Activated CD8-positive, alpha-beta memory T cell treated with anti-CD3 and anti-CD28 coated beads, Interleukin-2, amount 50 U/mL, for 1 hour (primary cell): Measurements from ENCODE around the gene CDCP2.

Source experiments
- DNase-seq: peaks from one replicate; pipeline ENCODE4 v3.0.0-alpha.2; 2020; ENCODE audit errors: extremely low read depth

The CDCP2 gene

DNA sequence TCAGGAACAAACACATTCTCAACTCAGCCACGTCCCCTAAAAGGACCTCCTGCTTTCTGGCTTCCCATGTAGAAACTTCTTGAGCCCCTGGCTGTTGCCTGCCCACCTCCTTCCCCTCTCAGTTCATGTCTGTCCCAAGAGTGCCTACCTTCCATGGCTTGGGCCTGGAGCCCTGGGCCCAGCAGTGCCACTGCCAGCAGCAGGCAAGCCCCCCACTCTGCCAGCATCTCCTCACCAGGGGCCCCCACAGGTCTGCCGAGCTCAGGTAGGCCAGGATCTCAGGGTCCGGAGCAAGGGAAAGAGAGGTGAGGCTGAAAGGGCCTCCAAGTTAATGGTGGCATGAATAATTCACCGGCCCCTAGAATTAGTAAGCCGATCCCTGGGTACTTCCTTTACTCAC lies at the start of gene CDCP2:
CDCP2 (minus strand) TSS at position 305 of the 400 bp plus-strand sequence; CDS start at position 227, 78 bp downstream.
- no peak for DNase-seq

DNA sequence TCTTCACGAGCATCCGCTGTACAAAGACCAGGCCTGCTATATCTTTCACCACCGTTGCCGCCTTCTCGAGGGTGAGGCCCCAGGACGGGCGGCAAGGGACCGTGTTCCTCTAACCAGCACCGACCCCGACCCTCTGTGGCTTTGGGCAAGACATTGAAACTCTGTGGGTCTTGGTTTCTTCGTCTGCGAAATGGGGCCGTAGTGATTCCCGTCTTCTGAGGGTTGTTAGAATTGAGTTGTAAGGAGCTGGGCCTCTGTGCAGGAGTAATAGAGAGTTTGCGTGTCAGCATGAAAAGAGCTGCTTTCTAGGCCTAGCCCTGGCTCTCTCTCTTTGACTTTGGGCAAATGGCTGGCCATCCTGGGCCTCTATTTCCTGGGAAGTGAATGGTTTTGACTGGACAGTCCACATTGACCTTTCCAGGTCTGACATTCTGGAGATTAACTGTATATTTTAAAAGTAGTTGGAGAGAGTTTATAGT lies 47.8 kb upstream of the CDCP2 start:
- no peak for DNase-seq

DNA sequence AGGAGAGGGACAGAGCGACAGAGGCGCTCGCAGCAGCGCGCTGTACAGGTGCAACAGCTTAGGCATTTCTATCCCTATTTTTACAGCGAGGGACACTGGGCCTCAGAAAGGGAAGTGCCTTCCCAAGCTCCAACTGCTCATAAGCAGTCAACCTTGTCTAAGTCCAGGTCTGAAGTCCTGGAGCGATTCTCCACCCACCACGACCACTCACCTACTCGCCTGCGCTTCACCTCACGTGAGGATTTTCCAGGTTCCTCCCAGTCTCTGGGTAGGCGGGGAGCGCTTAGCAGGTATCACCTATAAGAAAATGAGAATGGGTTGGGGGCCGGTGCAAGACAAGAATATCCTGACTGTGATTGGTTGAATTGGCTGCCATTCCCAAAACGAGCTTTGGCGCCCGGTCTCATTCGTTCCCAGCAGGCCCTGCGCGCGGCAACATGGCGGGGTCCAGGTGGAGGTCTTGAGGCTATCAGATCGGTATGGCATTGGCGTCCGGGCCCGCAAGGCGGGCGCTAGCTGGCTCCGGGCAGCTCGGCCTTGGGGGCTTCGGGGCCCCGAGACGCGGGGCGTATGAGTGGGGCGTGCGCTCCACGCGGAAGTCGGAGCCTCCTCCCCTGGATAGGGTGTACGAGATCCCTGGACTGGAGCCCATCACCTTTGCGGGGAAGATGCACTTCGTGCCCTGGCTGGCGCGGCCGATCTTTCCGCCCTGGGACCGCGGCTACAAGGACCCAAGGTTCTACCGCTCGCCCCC lies 47.1 kb upstream of the CDCP2 start, which contains the start of the genes CYB5RL and MRPL37:
CYB5RL (minus strand) TSS at position 266 of the 754 bp plus-strand sequence. CDS start 4,414 bp downstream, outside the sequence.
MRPL37 (plus strand) TSS at position 403 of the 754 bp plus-strand sequence; CDS start at position 480, 77 bp downstream.
- DNase-seq, result peak; percentile 83

DNA sequence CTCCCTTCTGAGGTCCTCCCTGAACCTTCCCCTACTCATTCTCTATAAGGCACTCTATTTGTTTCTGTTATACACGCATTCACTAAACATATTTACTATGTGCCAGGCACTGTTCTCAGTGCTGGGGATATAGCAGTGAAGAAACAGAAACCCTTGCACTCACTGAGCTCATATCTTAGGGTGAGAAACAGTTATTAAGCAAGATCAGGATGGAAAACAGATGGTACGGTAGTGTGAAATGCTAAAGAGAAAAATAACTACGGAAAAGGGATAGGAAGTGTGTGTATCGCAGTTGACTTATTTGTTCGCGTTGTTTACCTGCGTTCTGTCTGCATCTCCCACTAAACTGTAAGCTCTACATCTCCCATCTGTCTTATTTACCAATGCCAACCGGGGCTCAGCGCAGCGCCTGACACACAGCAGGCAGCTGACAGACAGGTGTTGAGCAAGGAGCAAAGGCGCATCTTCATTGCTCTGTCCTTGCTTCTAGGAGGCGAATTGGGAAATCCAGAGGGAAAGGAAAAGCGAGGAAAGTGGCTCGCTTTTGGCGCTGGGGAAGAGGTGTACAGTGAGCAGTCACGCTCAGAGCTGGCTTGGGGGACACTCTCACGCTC lies 46.5 kb upstream of the CDCP2 start:
- no peak for DNase-seq

DNA sequence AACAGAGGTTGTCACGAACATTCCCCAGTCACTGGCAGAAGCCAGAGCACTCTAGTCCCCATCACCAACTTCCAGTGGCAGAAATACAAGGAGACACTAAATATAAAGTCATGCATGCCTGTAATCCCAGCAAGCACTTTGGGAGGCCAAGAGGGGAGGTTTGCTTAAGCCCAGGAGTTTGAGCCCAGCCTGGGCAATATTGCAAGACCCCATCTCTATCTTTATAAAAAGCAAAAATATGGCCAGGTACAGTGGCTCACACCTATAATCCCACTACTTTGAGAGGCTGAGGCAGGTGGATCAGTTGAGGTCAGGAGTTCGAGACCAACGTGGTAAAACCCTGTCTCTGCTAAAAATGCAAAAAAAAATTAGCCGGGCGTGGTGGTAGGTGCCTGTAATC lies 40.7 kb upstream of the CDCP2 start:
- no peak for DNase-seq

DNA sequence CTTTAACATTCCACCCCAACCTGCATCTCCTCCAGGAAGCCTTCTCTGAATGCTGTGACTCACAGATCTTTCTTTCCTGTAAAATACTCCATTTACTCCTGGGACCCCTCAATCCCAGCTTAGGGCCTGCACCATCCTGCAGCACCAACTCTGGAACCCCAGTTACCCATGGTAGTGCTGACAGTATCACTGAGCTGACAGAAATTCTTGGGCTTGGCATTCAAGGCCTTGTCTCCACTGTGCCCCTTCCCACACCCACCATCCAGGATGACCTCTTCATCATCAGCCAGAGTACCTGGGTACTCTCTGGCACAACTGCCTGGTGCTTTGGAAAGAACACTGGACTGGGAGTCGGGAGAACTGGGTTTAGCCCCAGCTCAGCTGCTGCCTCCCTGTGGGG lies 38.7 kb upstream of the CDCP2 start:
- no peak for DNase-seq

DNA sequence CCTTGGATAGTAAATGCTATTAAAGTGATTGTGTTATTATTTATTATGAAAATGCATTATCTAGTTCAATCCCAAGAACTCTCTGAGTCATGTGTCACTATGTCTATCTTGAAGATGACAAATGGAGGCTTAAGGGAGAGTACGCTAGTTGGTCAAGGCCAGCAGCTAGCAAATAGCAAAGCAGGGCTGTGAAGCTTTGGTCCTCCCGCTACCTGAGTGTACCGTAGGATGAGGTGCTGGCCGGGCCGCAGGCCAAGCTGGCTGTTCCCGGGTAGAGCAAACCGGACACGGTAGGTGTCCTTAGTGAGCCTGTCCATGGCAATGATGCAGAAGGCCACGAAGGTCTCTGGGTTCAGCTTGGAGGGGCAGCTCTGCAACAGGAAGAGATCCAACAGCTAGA lies 37.7 kb upstream of the CDCP2 start:
- DNase-seq, result no peak

DNA sequence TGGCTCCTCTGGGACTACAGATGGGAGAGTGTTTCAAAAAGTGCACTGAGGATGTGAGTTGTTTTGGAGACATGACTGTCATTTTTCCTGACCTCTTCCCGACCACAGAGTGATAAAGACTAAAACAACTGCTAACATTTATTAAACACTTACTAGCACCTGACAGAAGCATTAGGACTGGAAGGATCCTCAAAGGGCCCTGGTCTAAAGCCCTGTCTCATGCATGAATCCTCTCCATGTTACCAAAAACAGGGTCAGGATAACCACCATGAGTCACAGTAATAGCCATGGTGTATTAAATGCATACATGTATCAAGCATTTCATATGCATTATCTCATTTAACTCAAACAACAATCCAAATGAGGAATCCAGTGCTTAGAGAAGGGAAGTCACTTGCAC lies 35.5 kb upstream of the CDCP2 start:
- DNase-seq, result no peak

DNA sequence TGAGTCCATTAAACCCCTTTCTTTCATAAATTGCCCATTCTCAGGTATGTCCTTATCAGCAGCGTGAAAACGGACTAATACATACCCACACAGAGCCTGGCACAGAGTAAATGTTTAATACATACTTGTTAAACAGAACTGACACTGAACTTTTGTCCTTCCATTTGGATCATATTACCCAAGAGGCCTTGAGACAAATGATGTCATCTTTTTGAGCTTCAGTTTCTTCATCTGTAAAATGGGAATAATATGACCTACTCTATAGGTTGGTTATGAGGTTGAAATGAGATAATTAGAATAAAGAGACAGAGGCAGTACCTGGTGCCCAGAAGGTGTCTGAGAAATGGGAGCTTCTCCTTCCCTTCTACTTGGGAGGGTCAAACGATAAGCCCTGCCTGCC lies 33.3 kb upstream of the CDCP2 start:
- DNase-seq, result no peak

DNA sequence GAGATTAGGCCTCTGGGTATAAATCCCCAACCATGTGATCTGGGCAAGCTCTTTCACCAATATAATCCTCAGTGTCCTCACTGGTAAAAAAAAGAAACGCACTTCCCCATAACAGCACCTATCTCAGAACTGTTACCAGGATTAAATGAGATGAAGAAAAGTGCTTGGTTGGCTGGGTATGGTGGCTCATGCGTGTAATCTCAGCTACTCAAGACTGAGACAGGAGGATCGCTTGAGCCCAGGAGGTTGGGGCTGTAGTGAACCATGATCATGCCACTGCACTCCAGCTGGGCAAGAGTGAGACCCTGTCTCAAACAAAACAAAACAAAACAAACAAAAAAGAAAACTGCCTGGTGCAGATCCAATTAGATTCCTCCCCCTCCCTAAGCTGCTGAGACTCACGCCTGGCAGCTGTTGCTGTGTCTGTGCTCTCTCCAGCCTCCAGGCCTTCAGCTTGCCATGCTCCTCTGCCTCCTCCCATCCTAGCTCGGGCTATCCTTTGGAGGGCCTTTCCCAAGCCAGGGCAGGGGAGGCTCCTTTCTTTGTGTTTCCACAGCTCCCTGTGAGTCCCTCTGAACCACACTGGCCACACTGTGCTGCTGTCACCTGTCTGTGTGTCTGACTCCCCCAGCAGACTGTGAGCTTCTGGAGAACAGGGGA lies 28.0 kb upstream of the CDCP2 start:
- DNase-seq, result no peak

DNA sequence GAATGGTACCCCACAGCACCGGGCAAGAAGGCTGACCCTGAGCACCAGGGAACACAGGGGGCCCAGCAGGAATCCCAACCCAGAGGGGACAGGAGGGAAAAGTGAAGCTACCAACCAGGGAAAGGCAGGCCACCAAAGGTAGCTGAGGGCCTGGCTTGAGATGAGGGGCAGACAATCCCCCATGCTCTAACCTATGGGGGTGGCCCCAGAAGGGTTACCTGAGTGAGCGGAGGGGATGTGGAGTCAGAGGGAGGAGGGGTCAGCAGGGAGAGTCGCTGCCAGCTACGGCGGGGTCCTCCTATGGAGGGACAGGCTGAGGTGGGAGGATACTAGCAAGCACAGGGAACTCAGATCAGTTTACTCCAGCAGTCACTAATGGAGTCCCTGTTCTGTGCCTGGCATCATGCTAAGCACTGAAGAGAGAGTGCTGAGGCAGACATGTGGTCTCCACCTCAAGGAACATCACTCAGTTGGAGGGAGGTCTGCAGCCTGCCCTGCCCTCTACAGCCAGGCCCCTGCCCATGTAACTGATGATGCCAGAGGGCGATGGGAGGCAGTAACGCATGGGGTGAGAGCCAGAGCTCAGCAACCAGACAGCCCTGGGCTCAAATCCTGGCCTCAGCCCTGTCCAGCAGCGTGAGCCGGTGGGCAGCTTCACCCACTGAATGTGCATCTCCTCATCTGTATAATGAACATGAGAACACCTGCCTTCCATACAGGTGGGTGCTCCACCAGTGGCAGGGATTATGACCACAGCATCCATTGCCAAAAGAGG lies 25.7 kb upstream of the CDCP2 start:
- no peak for DNase-seq

DNA sequence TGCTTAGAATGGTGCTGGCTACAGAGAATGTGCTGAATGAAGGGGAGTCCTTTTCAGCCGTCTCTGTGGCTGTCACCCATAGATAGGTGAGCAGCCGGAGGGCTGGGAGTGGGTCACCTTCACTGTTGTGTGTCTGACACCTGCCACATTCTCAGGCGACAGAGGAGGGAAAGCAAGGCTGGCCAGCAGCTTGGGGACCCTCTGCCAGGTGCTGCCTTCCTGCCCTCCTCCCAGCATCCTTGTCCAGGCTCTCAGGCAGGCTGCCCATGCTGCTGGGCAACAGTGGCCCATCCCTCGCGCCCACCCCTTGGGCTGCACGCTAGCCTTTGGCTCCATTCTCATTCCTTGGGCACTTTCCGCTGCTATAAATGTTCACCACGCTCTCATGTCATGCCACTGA lies 24.9 kb upstream of the CDCP2 start:
- DNase-seq, result no peak

DNA sequence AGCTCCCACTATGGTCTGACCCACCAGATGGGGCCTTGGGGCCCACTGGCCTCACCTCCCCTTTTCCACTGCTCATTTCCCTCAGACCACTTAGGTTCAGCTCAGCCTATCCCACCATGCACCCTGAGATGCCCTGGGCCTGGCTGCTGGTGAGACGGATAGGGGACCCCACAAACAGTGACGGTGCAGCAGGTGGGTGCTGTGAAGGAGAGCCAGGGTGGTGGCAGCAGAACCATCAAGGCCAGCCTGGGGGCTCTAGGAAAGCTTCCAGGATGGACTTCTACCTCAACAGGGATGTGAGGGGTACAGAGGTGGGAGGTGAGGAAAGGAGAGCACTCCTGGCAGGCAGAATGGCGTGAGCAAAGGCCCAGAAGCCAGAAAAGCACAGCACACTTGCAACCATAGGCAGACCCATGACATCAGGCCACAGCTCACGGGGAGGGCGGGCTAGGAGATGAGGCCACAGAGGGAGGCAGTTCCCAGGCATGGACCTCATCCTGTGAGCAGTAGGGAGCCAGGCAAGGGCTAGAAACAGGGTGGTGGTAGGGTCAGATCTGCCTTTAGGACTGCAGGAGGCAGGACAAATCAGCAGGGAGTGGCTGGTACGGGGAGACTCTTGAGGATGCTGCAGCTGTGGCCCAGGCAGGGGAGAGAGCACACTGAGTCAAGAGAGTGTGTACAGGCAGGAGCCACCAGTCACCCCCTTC lies 24.0 kb upstream of the CDCP2 start:
- no peak for DNase-seq

DNA sequence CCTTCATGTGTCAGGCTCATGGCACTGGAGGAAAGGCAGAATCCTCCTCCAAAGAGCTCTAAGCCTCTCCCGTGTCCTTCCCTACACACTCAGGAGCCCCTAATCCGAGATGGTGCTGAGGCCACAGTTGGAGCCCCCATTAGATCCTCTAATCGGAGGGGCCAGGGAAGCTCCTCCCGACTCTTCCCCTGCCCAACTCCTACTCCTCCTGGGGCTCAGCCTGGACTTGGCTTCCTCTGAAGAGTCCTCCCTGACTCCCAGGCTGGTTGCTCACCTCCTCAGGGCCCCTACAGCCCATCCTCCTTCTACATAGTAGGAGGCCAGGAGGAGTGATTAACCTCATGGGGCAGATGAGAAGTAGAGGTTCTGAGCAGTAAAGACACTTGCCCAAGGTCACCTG lies 21.3 kb upstream of the CDCP2 start:
- no peak for DNase-seq

DNA sequence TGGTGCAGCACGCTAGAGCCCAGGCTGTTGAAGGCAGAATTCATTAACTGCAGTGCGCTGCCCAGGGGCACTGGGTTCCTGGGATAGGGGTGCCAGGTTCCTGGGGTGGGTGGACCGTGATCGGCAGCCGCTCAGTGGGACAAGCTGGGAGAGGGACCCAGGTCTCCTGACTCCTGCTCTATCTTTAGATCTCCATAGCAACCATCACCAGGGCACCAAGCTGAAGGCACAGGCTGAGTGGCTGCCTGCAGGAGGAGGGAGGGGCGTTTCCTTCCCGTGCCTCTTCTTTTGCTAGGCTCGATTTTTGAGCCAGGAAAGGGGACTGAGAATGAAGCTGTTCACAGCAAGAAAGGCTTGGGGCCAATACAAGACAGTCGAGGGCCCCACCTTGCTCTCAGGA lies 20.9 kb upstream of the CDCP2 start:
- no peak for DNase-seq

DNA sequence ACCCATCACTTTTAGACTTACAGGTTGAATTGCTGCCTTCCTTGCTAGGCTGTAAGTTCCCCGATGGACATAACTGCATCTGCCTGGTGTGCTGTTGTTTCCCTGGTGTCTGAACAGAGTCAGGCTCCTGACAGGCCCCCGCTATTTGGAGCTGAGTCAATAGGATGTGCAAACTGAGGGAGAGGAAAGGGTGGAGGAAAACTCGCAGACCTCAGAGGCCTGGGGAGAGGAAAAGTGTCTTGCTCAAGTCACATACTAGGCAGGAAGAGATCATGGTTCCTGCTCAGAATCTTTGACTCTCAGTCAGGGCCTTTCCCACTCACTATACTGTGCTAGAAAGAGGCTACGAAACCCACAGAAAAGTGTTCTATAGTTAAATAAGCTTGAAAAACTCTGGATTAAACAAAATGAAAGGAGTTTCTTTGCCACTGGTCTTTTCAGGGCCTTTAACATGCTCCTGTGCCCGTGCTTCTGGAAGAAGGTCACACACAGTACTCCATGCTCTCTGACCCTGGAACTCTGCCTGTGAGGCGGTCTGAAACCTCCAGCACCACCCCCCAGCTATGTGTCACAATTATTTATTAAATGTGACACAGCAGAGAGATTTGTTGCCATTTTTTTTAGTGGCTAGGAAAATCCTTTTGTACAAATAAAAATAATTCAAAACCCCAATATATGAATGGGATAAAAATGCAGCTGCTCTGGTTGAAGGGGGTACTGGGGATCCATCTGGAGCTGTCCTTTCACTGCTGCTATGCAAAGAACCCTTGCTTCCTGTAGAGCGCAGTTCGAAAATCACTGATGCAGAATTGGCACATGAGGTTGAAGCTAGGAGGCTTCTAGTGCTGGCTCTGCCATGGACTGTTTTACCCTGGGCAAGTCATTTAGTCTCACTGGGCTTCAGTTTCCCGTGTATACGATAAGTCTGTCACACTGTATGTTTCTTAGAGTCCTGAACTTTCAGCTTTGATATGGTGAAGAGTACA lies 20.1 kb upstream of the CDCP2 start:
- no peak for DNase-seq

DNA sequence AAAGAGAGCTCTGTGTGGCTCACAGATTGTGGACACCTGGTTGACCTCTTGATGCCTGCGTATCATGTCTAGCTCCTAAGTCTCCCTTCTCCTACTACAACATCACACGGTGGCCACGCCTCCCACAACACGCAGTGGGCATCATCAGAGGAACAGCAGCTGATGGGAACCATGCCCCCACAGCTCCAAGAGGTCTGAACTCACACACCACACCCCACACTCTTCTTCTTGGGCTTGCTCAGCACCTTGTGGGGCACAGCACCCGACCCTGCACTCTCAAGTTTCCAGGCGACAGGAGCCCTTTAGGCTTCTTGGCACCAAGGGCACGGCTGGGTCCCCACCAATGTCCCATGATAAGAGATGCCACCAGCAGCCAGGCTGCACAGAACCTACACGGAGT lies 18.8 kb upstream of the CDCP2 start:
- no peak for DNase-seq

DNA sequence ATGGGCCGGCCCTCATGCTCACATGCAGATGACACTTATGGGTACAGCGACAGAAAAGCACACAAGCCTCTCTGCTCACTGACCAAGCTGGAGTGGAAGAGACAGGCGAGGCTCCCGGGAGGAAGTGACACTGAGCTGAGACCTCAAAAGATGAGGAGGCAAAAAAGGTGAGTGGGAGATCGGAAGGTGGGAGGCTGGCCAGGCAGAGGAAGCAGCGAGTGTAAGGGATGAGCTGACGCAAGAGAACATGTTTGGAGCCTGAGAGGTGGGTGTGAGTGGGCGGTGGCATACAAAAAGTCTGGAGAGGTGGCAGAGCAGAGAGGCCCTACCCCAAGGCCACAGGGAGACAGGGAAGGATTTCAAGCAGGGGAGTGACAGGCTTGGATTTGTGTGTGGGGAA lies 18.2 kb upstream of the CDCP2 start:
- no peak for DNase-seq

DNA sequence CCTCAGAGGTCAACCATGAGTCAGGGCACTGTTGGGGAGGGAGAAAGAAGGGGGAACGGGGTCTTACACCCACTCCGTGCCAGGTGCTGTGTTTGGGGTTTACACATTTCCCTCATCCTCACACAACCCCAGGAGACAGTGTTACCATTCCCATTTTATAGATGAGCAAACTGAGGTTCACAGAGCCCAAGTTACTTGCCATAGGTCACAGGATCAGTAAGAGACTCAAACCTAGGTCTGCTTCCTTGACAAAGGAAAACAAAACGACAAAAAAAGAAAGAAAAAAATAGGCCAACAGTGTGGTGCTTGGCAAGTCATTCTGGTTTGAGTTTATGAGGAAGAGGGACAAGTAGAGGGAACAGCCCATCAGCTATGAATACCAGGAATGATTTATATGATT lies 16.3 kb upstream of the CDCP2 start:
- no peak for DNase-seq
